Parathyroid adenoma (tissue), 2 donors: ENCODE data around the gene ARID3B.

Experiments
- H2AFZ ChIP-seq: fragments of 300-600 bp; sonication (generic); one replicate; pipeline ENCODE4 v1.7.0; 2017; ENCODE audit warnings: antibody characterized with exemption, mild to moderate bottlenecking
- H3K27ac ChIP-seq: fragments of 300-600 bp; sonication (generic); one replicate; pipeline ENCODE4 v1.7.0; 2017
- H3K27me3 ChIP-seq: fragments of 300-600 bp; sonication (generic); one replicate; pipeline ENCODE4 v1.7.0; 2017; ENCODE audit warnings: low read length; ENCODE audit not compliant: control insufficient read depth, insufficient read depth
- H3K36me3 ChIP-seq: fragments of 300-600 bp; sonication (generic); one replicate; pipeline ENCODE4 v1.7.0; 2017; ENCODE audit warnings: low read length; ENCODE audit not compliant: control insufficient read depth, insufficient read depth
- H3K4me1 ChIP-seq: fragments of 300-600 bp; sonication (generic); one replicate; pipeline ENCODE4 v1.7.0; 2017; ENCODE audit warnings: control low read depth
- H3K4me2 ChIP-seq: fragments of 300-600 bp; sonication (generic); one replicate; pipeline ENCODE4 v1.7.0; 2017; ENCODE audit warnings: low read length
- H3K4me3 ChIP-seq: fragments of 300-600 bp; sonication (generic); one replicate; pipeline ENCODE4 v1.7.0; 2017; ENCODE audit warnings: low read depth, low read length
- H3K79me2 ChIP-seq: fragments of 300-600 bp; sonication (generic); one replicate; pipeline ENCODE4 v1.7.0; 2017; ENCODE audit warnings: control low read depth
- H3K9ac ChIP-seq: fragments of 300-600 bp; sonication (generic); one replicate; pipeline ENCODE4 v1.7.0; 2017; ENCODE audit warnings: mild to moderate bottlenecking
- H3K9me3 ChIP-seq: fragments of 300-600 bp; sonication (generic); one replicate; pipeline ENCODE4 v1.7.0; 2017; ENCODE audit warnings: low read length; ENCODE audit not compliant: control insufficient read depth
- CTCF ChIP-seq: fragments of 300-600 bp; sonication (generic); IDR thresholded peaks from one replicate; pipeline ENCODE4 v1.7.0; 2017; ENCODE audit warnings: antibody characterized with exemption, mild to moderate bottlenecking
- donor health status: primary hyperparathyroidism.

Gene ARID3B

DNA sequence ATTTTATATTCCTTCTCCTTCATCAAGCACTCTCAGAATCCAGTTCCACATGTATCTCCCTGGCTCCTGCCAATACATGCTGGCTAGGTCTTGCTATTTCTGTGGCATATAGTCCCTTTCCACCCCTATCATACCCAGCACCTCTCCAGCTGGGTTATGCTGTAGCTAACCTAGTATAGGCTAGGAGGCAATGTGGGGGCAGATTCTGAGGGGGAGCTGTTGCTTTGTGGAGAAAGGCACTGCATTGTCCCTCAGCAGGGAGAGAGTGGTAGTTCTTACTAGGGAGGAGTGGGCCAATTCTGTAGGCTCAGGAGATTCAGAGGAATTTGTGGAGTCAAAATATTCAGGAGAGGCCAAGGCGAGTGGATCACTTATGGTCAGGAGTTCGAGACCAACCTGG lies 40.6 kb upstream of the ARID3B start:
- Histone ChIP-seq H3K27me3 (no peaks in the 10 kb centered on the region), H3K9ac (no peak overlapping the region), H3K9me3 (no peaks in the 10 kb centered on the region), H3K4me1 (no peaks in the 10 kb centered on the region), H3K4me3 (no peak overlapping the region), H3K27ac (no peak overlapping the region), H3K36me3 (no peaks in the 10 kb centered on the region), H3K79me2 (no peaks in the 10 kb centered on the region), H2AFZ (no peak overlapping the region), H3K4me2 (no peak overlapping the region)
- no peak for TF ChIP-seq CTCF

DNA sequence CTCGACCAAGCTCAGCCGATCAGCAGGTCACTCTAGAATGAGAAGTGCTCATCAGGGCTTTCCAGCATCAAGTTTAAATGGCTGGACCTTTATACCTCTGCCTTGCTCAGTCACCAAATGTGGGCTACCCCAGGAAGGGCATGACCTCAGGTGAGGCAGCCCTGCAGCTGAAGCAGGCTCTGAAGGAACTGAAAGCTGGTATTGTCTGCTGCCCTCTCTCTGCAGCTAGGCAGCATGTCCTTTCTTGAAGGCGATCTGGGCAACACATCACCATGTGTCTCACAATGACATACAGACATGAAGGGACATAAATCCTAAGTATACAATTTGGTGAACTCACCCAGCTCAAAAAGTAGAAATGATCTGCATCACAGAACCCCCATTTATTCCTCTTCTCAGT lies 38.7 kb upstream of the ARID3B start:
- H3K9me3 ChIP-seq: no peaks in the 10 kb centered on the region
- TF ChIP-seq CTCF: no peak
- H3K79me2 ChIP-seq: no peaks in the 10 kb centered on the region
- no peak overlapping the region for H3K9ac ChIP-seq
- no peak overlapping the region for H3K27ac ChIP-seq
- H3K4me3 ChIP-seq: no peak overlapping the region
- H3K4me2 ChIP-seq: no peak overlapping the region
- H2AFZ ChIP-seq: no peak overlapping the region
- H3K27me3 ChIP-seq: no peaks in the 10 kb centered on the region
- H3K4me1 ChIP-seq: no peaks in the 10 kb centered on the region
- no peaks in the 10 kb centered on the region for H3K36me3 ChIP-seq

DNA sequence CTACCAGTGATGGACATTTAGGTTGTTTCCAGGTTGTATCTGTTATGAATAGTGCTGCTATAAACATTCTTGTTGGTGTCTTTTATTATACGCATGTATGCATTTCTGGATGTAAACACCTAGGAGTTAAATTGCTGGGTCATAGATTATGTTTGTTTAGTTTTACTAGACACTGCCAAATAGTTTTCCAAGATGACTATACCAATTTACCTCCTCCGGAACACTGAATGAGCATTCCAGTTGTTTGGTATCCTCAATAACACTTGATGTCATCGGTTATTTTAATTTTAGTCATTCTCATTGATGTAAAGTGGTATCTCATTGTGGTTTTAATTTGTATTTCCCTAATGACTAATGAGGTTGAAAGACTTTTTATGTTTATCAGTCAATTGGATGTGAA lies 36.6 kb upstream of the ARID3B start:
- H3K9me3 ChIP-seq: no peaks in the 10 kb centered on the region
- no peak for TF ChIP-seq CTCF
- H3K9ac ChIP-seq: no peak overlapping the region
- H3K27ac ChIP-seq: no peak overlapping the region
- no peaks in the 10 kb centered on the region for H3K79me2 ChIP-seq
- no peak overlapping the region for H3K4me2 ChIP-seq
- H3K4me1 ChIP-seq: no peaks in the 10 kb centered on the region
- no peak overlapping the region for H3K4me3 ChIP-seq
- no peak overlapping the region for H2AFZ ChIP-seq
- H3K36me3 ChIP-seq: no peaks in the 10 kb centered on the region
- H3K27me3 ChIP-seq: no peaks in the 10 kb centered on the region

- TF ChIP-seq CTCF: no peak
Observed at GRCh38 chr15:74504836-74505235, 36.2 kb upstream of the ARID3B start.

GRCh38 chr15:74505837-74506514 lies 35.0 kb upstream of the ARID3B start:
- Histone ChIP-seq H3K4me2 (no peak overlapping the region), H3K4me3 (no peak overlapping the region), H3K9ac (no peak overlapping the region), H3K27me3 (no peaks in the 10 kb centered on the region), H3K27ac (no peak overlapping the region), H3K79me2 (no peaks in the 10 kb centered on the region), H3K9me3 (no peaks in the 10 kb centered on the region), H3K4me1 (no peaks in the 10 kb centered on the region), H3K36me3 (no peaks in the 10 kb centered on the region), H2AFZ (no peak overlapping the region)
- no peak for TF ChIP-seq CTCF

More at GRCh38 chr15:74504836-74505235, 36.2 kb upstream of the ARID3B start:
- Histone ChIP-seq H3K4me3 (no peak overlapping the region), H2AFZ (no peak overlapping the region), H3K79me2 (no peaks in the 10 kb centered on the region), H3K27me3 (no peaks in the 10 kb centered on the region), H3K27ac (no peak overlapping the region), H3K4me1 (no peaks in the 10 kb centered on the region), H3K4me2 (no peak overlapping the region), H3K9me3 (no peaks in the 10 kb centered on the region), H3K9ac (no peak overlapping the region), H3K36me3 (no peaks in the 10 kb centered on the region)
